Liver (tissue), 9 donors: ENCODE measurements around the gene WDR31. TPM values are rescaled to one million over a fixed set of nuclear protein-coding genes. Genes with fewer than 3 reads are reported as not detected.
A peak's percentile ranks its signal among the peaks of the same experiment; 100 is the strongest.

Source experiments
- DNase-seq: peaks from one replicate; pipeline ENCODE4 v3.0.0-alpha.2; 2017; ENCODE audit warnings: low spot score
- H3K27ac ChIP-seq, 2 donors: one replicate each; pipeline ENCODE4 v1.7.0; 2013; ENCODE audit warnings: inconsistent platforms in 2 of 2, low read length in 2 of 2, control low read depth in 1 of 2, low read depth in 1 of 2, mild to moderate bottlenecking in 1 of 2
- H3K27me3 ChIP-seq, 4 donors: one replicate each; pipeline versions ENCODE4 v1.6.1 to v1.7.0; 2013; ENCODE audit warnings: low read length in 3 of 4, inconsistent platforms in 1 of 4, mild to moderate bottlenecking in 1 of 4, moderate library complexity in 1 of 4; ENCODE audit not compliant: control insufficient read depth in 4 of 4, insufficient read depth in 4 of 4
- H3K36me3 ChIP-seq, 4 donors: one replicate each; pipeline versions ENCODE4 v1.6.1 to v1.7.0; 2013; ENCODE audit warnings: low read length in 3 of 4, mild to moderate bottlenecking in 3 of 4, low read depth in 1 of 4, moderate library complexity in 1 of 4; ENCODE audit not compliant: control insufficient read depth in 4 of 4, insufficient read depth in 3 of 4
- H3K4me1 ChIP-seq, 4 donors: one replicate each; pipeline versions ENCODE4 v1.6.1 to v1.7.0; 2013; ENCODE audit warnings: low read length in 3 of 4, mild to moderate bottlenecking in 3 of 4, moderate library complexity in 1 of 4; ENCODE audit not compliant: control insufficient read depth in 4 of 4, insufficient read depth in 4 of 4
- H3K4me3 ChIP-seq, 3 donors: one replicate each; pipeline versions ENCODE4 v1.6.1 to v1.7.0; 2013; ENCODE audit warnings: low read length in 3 of 3, control low read depth in 1 of 3, low read depth in 1 of 3, mild to moderate bottlenecking in 1 of 3
- H3K9ac ChIP-seq, 2 donors: one replicate each; pipeline ENCODE4 v1.7.0; 2013; ENCODE audit warnings: low read length in 2 of 2, mild to moderate bottlenecking in 2 of 2, moderate library complexity in 2 of 2, control low read depth in 1 of 2, low read depth in 1 of 2
- H3K9me3 ChIP-seq, 4 donors: one replicate each; pipeline versions ENCODE4 v1.6.1 to v1.7.0; 2013; ENCODE audit warnings: low read length in 3 of 4; ENCODE audit not compliant: control insufficient read depth in 4 of 4
- ATF3 ChIP-seq: IDR thresholded peaks from 2 replicates; pipeline ENCODE4 v1.6.1; 2016; ENCODE audit warnings: antibody characterized with exemption
- CTCF ChIP-seq: fragments of 150-350 bp; IDR thresholded peaks from 2 replicates; pipeline ENCODE4 v1.5.1; 2017; ENCODE audit warnings: improper control_type of control experiment, low read depth, low read length; ENCODE audit not compliant: missing input control
- EGR1 ChIP-seq, 2 donors: IDR thresholded peaks; 2 replicates each; pipeline ENCODE4 v1.6.1; 2016 to 2018; ENCODE audit warnings: antibody characterized with exemption in 2 of 2, low read depth in 2 of 2
- FOXA1 ChIP-seq: IDR thresholded peaks from 2 replicates; pipeline ENCODE4 v1.6.1; 2016; ENCODE audit warnings: antibody characterized with exemption
- FOXA2 ChIP-seq: IDR thresholded peaks from 2 replicates; pipeline ENCODE4 v1.6.1; 2016; ENCODE audit warnings: antibody characterized with exemption
- GABPA ChIP-seq, 2 donors: IDR thresholded peaks in 1 of 2; conservative IDR thresholded peaks in 1 of 2; 2 replicates each; pipeline ENCODE4 v1.6.1; 2016; ENCODE audit warnings: antibody characterized with exemption in 2 of 2, mild to moderate bottlenecking in 1 of 2, moderate library complexity in 1 of 2
- HNF4A ChIP-seq, 2 donors: conservative IDR thresholded peaks; 2 replicates each; pipeline ENCODE4 v1.6.1; 2016; ENCODE audit warnings: antibody characterized with exemption in 2 of 2, mild to moderate bottlenecking in 2 of 2
- JUND ChIP-seq, 2 donors: IDR thresholded peaks; 2 replicates each; pipeline ENCODE4 v1.6.1; 2016; ENCODE audit warnings: antibody characterized with exemption in 2 of 2
- MAX ChIP-seq: IDR thresholded peaks from 2 replicates; pipeline ENCODE4 v1.6.1; 2016; ENCODE audit warnings: antibody characterized with exemption
- NR2F2 ChIP-seq: IDR thresholded peaks from 2 replicates; pipeline ENCODE4 v1.6.1; 2016; ENCODE audit warnings: antibody characterized with exemption
- RAD21 ChIP-seq, 2 donors: IDR thresholded peaks; 2 replicates each; pipeline ENCODE4 v1.6.1; 2016; ENCODE audit warnings: antibody characterized with exemption in 2 of 2, mild to moderate bottlenecking in 2 of 2
- REST ChIP-seq: IDR thresholded peaks from 2 replicates; pipeline ENCODE4 v1.6.1; 2016; ENCODE audit warnings: antibody characterized with exemption, mild to moderate bottlenecking
- RXRA ChIP-seq, 2 donors: IDR thresholded peaks; 2 replicates each; pipeline ENCODE4 v1.6.1; 2017 to 2018; ENCODE audit warnings: antibody characterized with exemption in 2 of 2, mild to moderate bottlenecking in 1 of 2
- SP1 ChIP-seq: IDR thresholded peaks from 2 replicates; pipeline ENCODE4 v1.6.1; 2018; ENCODE audit warnings: antibody characterized with exemption, mild to moderate bottlenecking
- TAF1 ChIP-seq: conservative IDR thresholded peaks from 2 replicates; pipeline ENCODE4 v1.6.1; 2016; ENCODE audit warnings: antibody characterized with exemption, mild to moderate bottlenecking
- ZBTB33 ChIP-seq: IDR thresholded peaks from 2 replicates; pipeline ENCODE4 v1.6.1; 2016; ENCODE audit warnings: antibody characterized with exemption
- WGBS: extraction: QIAGEN DNeasy Blood & Tissue Kit; methylation state at CpG from one replicate; pipeline ENCODE4 v1.1.7; 2013; 5-methylcytosine and 5-hydroxymethylcytosine counted together
- polyA plus RNA-seq, 2 donors: library from polyadenylated mRNA; stranded (reverse) in 1 of 2; unstranded in 1 of 2; fragments of 200-250 nt in 1 of 2; fragments of >200 nt in 1 of 2; fragmentation: Nextera tagmentation in 1 of 2; extraction: Ambion mirVana in 1 of 2; gene quantifications; one replicate each; pipeline versions ENCODE4 v1.2.1 to v1.2.3, GENCODE V29; 2013 to 2015
- total RNA-seq, 2 donors: library from RNA; depleted of rRNA; stranded (reverse); fragments of >200 nt; gene quantifications; one replicate each; pipeline ENCODE4 v1.2.3, GENCODE V29; 2014
- donor health status: healthy.
- donor health status: healthy.
- donor health status: healthy.
- donor health status: healthy.
- donor health status: healthy.

The WDR31 gene
- total and polyA plus RNA-seq, 4 donors, result 1.1 to 3.2 (median 1.2) TPM

GRCh38 chr9:113359385-113359784 is 19.3 kb upstream of the WDR31 start:
- Histone ChIP-seq H3K9ac (no peak overlapping the region), H3K36me3 (no peaks in the 10 kb centered on the region), H3K27me3 (no peaks in the 10 kb centered on the region), H3K4me3 (no peak overlapping the region), H3K4me1 (peaks cover 0 to 5% (median 0%) of the 10 kb centered on the region in 4 donors), H3K9me3 (no peaks in the 10 kb centered on the region), H3K27ac (no peak overlapping the region)
- no peak for DNase-seq
- no peak for TF ChIP-seq RXRA (IDR thresholded peaks at IDR 0.05)
- peak in 1 of 2 donors; percentile 20 for TF ChIP-seq RAD21 (IDR thresholded peaks at IDR 0.05)
- TF ChIP-seq FOXA2, result no peak
- TF ChIP-seq ATF3, result no peak
- no peak for TF ChIP-seq SP1
- TF ChIP-seq ZBTB33, result no peak
- WGBS, result 43% methylated on average over 1 of the region's 1 CpG

- no peak for DNase-seq
- Histone ChIP-seq H3K27ac (no peak overlapping the region), H3K36me3 (no peaks in the 10 kb centered on the region), H3K27me3 (no peaks in the 10 kb centered on the region), H3K9me3 (no peaks in the 10 kb centered on the region), H3K4me3 (no peak overlapping the region), H3K9ac (no peak overlapping the region), H3K4me1 (peaks cover 0 to 5% (median 0%) of the 10 kb centered on the region in 4 donors)
- 88% methylated on average over 7 of the region's 7 CpGs for WGBS
- TF ChIP-seq HNF4A (conservative IDR thresholded peaks at IDR 0.05) (no peak), ATF3 (no peak), GABPA (IDR thresholded peaks at IDR 0.05 in 1 of 2, conservative IDR thresholded peaks at IDR 0.05 in 1 of 2) (no peak), SP1 (no peak), MAX (no peak), NR2F2 (no peak), FOXA2 (no peak), FOXA1 (no peak)
These were observed 16.7 kb upstream of the WDR31 start for GRCh38 chr9:113356686-113357292.

- Histone ChIP-seq H3K9me3 (no peaks in the 10 kb centered on the region), H3K9ac (no peak overlapping the region), H3K36me3 (no peaks in the 10 kb centered on the region), H3K27me3 (no peaks in the 10 kb centered on the region), H3K4me1 (peaks cover 0 to 5% (median 0%) of the 10 kb centered on the region in 4 donors), H3K27ac (no peak overlapping the region), H3K4me3 (no peak overlapping the region)
- DNase-seq, result no peak
- 85% methylated on average over 4 of the region's 4 CpGs for WGBS
- no peak for TF ChIP-seq SP1
- no peak for TF ChIP-seq REST
- TF ChIP-seq JUND (IDR thresholded peaks at IDR 0.05), result no peak
- TF ChIP-seq RAD21 (IDR thresholded peaks at IDR 0.05), result peak; percentile 79 to 80
- TF ChIP-seq CTCF, result peak; percentile 44
- no peak for TF ChIP-seq EGR1 (IDR thresholded peaks at IDR 0.05; ENCODE audit: low read depth in 2 of 2)
- no peak for TF ChIP-seq NR2F2
- TF ChIP-seq TAF1, result no peak
These were observed 15.0 kb upstream of the WDR31 start for GRCh38 chr9:113355040-113355596.
